Activated CD4-positive, alpha-beta T cell treated with anti-CD3 and anti-CD28 coated beads for 1 hour (primary cell): ENCODE results near the gene CPNE1.

Source experiments
- DNase-seq: peaks from one replicate; pipeline ENCODE4 v3.0.0-alpha.2; 2020

CPNE1 gene

DNA sequence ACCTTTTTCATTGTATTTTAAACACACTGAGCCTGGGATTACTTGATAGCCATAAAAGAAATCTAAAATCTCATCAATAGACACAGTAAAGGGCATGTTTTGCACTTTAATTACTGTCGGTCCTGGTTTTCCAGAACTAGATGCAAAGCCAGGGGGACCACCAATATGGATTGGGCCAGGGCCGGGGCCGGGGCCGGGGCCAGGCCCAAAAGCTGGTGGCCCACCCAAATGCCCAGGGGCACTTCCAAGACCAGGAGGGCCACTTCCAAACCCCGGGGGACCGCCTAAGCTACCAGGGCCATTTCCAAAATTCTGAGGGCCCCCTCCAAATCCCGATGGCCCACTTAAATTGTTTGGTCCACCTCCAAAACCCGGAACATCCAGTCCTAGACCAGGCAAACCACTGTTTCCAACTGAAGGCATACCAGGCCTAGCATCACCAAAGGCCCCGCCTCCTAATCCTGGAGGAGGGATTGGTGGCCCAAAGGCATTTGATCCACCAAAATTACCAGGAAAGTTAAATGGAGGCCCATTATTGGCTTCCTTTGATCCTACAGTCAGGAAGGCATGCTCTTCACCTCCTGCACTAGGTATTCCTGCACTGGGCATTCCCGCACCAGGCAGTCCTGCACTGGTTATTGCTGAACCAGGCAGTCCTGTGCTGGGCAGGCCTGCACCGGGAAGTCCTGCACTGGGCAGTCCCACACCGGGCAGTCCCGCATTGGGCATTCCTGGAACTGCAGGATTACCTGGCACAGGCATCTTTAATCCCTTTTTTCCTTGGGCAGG lies 11.9 kb downstream of the CPNE1 start:
- DNase-seq: no peak

DNA sequence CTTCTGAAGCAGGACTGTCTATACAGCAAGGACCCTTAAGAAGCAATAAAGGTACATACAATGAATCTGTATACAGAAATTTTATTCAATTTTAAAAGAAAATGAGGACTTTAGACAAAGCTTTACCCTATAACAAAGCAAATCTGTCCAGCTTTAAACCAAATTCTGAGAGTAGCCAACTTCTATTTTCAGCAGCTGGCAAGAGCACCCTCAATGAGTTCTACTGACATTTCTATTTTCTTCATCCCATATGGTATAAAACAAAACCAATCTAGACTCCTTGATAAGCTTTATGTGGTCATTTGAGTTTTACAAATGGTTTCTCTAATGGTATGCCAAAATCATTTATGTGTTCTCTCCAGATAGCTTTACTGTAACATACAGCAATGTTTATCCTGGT lies 12.7 kb downstream of the CPNE1 start:
- DNase-seq: no peak

DNA sequence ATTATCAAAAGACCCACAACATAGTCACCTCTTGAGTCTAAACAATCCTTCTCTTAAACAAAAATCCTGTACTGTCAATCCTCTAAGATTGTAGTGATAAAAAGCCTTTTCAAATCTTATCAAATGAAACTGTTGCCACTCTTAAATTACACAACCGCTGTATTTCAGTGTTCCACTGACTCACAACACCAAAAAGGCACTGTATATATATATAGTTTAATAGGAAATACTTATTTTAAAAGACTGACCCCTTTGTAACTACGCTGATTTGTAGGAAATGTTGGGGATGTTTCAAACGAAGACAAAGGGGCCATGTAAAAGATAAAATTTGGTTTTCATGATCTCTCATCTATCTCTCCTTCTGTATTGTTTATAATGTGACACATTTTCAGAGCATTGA lies 14.1 kb downstream of the CPNE1 start:
- DNase-seq: no peak

DNA sequence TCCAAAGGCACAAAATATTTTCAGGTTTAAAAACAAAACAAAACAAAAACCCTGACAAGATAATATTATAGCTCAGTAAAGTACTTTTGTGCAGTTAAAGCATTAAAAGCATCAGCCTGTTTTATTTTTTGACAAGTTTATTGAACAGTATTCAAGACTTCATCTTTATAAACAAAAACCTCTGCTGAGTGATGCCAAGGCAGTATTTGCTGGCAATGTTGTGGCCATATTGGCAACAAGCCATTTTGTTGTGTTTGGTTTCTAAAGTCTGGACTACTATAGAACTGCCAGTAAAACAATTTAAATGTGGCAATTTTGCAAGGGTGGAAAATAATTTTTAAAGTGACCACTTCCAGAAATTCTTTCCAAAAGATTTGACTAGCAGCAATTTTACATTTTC lies 15.9 kb downstream of the CPNE1 start:
- no peak for DNase-seq

DNA sequence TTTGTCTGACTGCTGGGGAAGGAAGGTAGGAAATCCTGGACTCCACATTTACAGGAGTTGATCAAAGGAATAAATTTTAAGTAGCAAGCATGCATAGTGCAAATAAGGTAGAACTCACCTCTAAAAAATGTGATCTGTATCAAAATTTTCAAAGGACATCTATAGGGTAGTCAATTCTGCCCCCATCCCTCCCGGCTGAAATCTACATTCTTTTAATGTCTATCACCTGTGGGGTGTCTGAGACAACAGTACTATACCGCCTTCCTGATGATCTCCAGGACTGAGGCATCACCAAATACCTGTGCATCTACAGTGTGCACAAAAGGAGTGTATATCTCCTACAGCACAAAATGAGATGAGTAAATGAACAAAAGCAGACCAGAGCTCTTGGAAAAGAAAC lies 19.9 kb downstream of the CPNE1 start:
- no peak for DNase-seq

DNA sequence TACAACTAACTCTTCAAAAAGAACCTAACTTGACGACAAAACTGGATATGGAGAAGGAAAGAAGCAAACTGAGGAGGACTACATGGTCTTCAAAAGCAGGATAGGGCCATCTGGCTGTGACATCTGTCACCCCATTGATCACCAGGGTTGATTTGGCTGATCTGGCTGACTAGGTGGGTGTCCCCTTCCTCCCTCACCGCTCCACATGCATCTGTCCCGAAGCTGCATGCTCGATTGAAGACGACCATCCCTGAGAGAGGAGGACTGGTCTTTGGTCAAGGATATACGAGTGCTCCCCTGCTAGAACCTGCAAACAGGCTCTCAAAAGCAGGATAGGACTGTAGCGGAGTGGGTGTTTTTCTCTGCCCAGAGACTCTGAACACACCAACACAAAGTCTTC lies 21.7 kb downstream of the CPNE1 start:
- no peak for DNase-seq

DNA sequence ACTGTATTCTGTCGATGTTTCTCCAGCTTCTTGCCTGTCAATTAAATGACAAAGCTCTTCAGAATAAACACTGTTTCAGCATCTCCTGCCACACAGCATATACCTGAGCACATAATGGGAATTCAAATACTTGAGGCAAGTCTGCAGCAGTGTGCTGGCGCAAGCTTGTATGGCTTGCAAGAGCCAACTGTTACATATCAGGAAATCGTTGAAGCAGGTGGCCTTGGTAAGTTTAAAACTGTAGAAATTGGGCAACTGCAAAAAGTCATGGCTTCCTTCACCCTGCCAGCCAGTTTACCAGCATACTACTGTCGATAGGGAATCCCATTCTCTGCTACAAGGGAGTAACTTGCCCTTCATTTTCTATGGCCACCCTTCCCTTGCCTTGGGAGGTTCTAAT lies 23.0 kb downstream of the CPNE1 start:
- DNase-seq: no peak

DNA sequence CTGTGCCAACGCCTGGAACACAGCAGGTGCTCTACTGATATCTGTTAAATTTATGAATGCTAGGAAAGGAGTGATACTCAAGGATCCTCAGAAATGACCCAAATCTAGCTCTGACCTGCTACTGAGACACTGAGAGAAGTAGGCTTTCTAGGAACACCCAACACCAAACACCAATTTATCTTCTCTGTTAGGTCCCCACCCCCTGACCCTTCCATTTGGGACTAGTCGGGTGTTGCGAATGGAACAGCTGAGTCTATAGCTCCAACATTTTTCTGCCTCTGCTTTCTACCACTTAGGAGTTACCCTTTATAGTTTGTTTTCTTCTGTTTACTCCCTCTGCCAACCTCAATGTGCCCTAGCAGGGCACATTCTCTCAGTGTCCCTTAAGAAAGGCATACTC lies 24.0 kb downstream of the CPNE1 start:
- no peak for DNase-seq

DNA sequence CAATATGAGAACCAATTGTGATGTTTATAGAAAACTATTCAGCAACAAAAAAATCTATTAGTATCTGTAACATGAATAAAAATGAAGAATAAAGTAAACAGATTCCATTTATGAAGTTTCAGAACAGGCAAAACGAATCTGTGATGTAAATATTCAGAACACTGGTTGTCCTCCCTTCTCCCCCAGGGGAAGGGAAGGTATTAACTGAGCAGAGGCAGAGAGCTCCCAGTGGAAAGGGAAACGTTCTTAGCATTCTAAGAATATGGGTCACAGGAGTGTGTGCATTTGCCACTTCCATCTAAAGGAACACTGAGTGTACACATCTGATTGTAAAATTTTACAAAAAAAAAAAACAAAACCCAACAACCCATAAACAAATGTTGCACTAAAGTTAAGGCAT lies 25.9 kb downstream of the CPNE1 start:
- no peak for DNase-seq

DNA sequence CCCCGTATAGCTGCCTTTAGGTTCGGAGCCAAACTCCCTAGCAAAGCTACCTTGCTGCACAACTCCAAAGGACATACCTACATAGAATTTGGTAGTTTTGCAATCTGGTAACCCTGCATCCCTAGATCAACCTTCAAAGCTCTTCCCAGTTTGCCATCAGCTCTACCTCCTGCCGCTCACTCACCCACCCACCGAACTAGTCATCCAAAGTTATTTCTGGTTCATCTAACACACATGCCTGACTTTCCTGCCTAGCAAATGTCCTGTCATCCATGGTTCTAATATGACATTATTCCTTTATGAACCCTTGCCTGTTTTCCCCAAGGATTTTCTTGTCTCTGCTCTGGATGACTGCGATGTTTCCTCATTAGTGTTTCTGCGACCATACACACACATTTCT lies 27.4 kb downstream of the CPNE1 start:
- no peak for DNase-seq

DNA sequence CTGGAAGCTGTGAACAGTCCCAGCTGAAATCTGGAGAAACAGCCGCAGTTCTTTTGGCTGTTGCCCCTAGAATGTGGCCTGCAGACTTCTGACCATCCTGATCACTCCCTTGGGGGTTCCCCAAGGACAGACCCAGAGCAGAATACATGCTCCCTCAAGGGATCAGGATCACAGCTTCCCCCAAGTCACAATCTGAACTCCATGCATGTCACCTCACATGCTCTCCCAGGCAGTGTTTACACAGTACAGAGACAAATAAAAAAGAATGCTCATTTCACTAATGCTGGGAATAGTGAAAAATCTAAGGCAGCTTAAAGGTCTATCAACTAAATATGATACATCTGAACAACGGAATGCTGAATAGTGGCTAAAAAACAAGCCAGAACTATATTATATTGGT lies 28.6 kb downstream of the CPNE1 start:
- DNase-seq: no peak

DNA sequence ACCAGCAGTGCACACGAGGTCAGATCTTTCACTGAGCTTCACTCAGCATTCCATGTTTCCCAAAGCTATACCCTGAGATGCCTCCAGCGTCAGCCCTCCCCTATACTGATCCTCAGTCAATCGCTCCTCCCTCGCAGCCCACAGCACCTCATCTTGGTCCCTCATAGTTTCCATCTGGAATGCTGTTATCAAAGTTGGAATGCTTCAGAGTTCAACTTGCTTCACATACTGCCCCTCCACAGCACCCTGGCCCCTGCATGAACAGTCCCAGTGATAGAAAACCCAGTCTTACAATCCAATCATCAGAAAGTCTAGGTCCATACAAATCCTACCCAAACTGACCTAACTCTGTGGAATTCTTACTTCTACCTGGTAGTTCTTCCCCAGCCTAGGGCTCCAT lies 29.0 kb downstream of the CPNE1 start:
- no peak for DNase-seq

DNA sequence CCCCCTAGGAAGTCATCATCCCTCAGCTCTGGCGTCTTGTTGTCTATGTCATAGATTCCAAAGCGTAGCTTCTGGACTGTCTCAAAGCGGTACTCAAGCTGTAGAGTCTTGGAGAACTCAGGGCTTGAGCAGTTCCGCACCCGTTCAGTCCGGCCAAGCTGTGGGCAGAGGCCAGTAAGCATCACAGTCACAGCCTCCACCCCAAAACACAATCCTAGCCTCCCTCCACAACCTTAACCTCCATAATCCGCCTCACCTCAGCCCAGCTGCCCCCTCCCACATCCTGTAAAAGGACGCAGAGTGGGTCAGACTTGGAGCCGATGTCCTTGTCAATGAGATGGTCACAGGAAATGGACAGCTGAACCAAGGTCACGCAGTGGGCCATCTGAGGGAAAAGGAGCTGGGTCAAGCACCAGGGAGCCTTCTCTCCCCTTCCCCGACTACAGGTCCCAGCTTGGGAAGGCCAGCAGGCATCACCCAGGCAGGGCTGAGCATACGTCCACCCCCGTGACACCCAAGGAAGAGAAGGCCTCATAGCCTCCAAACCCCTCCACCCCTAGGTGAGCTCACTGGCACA lies 32.1 kb downstream of the CPNE1 start:
- DNase-seq: no peak

DNA sequence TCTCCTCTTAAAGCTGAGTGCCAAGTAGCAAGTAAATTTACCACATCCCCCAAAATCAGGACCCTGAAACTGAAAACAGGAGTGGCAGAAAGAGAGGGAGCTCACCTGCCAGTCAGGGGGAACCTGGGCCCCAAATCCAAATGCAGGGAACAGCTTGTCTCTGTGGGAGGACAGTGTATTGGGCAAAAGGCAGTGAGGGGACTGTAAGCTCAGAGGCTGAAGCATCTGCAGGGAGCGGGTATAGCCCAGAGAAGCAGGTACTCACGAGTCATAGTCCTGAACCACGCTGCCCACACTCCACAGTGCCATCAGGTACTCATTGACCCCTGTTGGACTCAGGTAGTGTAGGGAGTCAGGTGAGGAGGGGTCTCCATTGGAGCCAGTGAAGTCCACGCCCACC lies 34.1 kb downstream of the CPNE1 start:
- no peak for DNase-seq

DNA sequence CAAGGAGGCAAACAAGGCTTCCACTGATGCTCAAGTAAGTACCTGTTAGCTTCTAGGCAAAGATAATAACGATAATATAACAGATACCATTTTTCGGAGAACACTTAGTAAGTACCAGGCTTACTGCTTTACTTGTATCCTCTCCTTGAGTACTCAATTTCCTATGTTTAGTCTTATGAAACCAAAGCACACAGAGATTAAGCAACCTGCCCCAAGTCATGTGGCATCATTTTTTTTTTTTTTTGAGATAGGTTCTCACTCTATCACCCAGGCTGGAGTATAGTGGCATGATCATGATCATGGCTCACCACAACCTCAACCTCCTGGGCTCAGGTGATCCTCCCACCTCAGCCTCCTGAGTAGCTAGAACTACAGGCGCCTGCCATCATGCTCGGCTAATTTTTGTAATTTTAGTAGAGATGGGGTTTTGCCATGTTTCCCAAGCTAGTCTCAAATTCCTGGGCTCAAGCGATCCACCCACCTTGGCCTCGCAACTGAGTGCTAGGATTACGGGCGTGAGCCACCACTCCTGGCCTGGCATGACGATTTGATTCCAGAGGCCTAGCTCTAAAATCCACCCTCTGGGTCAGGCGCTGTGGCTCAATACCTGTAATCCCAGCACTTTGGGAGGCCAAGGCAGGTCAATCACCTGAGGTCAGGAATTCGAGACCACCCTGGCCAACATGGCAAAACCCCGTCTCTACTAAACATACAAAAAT lies 35.1 kb downstream of the CPNE1 start:
- no peak for DNase-seq

DNA sequence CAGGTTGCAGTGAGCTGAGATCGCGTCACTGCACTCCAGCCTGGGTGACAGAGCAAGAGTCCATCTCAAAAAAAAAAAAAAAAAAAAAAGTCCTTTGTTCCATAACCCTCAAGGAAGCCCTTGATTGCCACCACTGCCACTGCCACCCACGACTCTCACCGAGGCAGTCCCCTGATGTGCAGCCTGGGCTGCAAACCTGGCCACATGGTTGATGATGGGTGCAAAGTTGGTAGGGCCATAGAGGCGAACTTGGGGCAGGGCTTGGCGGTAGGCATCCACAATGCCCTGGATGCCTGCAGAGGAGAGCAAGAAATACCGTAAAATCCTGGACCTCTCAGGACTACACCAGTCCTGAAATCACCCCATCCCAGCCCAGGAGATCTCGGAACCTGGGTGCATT lies 37.6 kb downstream of the CPNE1 start:
- DNase-seq: no peak

DNA sequence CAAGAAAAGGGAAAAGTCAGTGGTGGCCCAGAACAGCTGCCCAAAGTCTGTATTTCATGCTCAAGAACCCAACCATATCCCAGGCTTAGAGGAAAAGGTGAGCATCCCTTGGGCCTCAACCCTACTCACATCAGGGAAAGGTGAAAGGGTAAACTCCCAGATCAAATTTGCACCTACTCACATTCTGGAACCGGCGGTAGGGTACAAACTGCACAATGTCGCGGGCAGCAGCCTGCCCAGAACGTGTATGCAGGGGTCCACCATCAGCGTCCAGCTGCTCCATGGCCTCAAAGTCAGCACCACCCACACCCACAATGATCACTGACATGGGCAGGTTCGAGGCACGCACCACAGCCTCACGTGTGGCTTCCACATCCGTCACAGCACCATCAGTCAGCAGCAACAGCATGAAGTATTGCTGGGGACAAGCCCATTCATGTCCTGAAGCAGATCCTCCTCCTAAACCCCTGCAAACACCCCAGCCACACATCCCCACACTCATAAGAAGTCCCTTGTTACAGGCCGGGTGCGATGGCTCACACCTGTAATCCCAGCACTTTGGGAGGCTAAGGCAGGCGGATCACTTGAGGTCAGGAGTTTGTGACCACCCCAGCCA lies 38.2 kb downstream of the CPNE1 start:
- no peak for DNase-seq

DNA sequence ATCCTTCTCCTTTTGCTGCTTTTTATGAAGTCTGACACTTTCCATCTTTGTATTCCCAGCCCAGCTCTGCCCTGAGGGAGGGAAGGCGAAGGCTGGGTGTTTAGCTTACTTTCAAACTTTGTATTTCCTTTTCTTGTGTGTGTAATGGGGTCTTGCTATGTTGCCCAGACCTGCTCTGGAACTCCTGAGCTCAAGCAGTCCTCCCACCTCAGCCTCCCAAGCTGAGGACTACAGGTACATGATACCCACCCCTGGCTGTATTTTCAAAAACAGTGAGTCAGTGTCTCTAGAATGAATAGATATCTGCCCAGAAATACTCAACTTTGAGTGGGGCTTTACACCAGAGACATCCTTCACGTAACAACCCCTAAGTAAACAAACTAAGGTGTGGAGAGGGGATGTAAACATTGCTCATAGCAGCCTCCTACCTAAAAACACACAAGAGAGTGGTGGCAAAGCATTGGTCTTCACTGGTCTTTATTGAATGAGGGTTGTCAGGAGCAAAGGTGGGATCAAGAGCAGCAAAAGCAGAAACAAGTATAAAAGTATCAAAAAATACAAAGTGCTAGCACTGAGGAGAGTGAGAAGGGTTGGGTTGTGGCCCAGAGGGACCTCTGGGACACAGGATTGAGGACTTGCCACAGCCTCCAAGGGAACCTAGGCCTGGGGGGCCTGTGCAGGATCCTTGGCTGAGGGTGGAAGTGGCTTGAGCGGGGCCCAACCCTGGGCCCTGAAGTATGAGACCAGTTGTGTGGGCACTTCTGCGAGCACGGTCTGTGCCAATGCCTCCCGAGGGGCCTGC lies 38.9 kb downstream of the CPNE1 start:
- no peak for DNase-seq

DNA sequence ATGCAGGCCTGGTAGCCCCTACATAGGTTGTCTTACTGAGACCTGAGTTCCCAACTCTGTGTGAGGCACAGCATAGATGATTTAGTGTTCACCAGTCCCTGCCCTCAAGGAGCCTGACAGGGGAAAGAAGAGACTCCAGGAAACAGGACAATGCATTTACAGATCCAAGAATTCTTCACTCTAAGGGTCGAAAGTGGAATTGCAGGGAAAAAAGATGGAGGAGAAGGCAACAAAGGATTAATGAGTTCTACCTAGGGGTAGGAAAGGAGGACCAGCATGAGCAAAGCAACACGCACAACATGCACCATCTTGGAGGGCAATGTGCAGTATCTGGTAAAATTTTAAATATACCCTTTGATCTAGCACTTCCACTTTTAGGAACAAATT lies 43.1 kb downstream of the CPNE1 start:
- DNase-seq: no peak

DNA sequence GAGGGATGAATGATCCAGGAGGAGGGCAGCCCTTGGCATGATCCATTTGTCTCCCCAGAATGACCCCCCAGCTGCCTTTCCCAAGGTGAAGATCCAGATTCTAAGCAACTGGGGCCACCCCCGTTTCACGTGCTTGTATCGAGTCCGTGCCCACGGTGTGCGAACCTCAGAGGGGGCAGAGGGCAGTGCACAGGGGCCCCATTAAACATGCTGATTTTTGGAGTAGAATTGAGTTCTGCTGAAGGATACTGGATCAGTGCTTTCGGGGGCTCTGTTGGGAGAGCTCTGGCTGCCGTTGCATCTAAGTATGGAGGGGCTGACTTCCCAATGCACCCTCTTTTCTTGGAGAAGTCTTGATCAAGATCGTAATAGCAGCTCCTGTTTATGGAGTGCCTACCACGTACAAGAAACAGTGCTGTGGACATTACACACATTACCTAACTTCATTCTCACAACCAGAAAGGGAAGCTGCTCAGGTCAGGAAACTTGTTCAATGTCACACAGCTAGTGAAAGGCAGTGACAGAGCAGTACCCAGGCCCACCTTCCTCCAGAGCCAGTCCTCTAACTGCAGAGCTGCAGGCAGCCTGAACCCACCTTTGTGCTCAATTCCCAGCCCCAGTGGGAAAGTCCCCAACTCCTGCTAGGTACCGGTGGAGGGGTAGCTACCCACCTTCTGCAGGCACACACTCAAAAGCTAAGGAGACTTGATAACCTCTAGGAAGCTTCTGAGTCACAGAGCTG lies 43.7 kb downstream of the CPNE1 start:
- no peak for DNase-seq

DNA sequence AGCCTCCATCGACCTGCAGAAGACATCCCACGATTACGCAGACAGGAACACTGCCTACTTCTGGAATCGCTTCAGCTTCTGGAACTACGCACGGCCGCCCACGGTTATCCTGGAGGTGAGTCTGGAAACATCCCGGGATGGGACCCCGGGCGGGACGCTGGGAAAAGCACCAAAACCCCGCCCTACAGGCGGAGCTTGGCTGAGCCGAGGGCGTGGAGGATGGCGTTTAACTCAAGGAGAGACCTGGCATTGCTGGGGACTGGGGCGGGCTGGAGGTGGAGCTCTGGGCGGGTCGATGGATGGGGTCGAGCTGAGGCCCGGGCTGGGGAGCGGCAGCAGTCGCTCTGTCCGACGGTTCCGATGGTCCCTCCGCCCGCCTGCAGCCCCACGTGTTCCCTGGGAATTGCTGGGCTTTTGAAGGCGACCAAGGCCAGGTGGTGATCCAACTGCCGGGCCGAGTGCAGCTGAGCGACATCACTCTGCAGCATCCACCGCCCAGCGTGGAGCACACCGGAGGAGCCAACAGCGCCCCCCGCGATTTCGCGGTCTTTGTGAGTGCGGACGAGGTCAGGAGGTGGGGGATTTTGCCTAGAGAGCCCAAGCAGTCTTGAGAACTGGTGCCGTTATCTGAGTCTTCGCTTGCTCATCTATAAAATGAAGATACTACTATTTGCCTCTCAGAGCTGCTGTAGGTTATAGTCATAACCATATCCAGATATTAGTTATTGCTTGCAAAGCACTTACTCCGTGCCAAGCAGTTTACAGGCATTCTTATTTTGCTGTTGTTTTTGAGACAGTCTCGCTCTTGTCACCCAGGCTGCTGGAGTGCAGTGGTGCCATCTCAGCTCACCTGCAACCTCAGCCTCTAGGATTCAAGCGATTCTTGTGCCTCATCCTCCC lies 45.3 kb downstream of the CPNE1 start:
- peak; percentile 64 for DNase-seq
